DMS 273 (cell line): Measurements from ENCODE around the gene AAGAB.

Experiments
- DNase-seq: peaks from one replicate; lab custom pipeline; 2025; ENCODE audit not compliant: unreplicated experiment; lab: John Stamatoyannopoulos, UW

Gene AAGAB

GRCh38 chr15:67190326-67190725, 64.1 kb downstream of the AAGAB start:
- no peak for DNase-seq

- DNase-seq = no peak
These were observed 65.0 kb downstream of the AAGAB start for GRCh38 chr15:67189326-67190051.

- no peak for DNase-seq
These were observed 65.8 kb downstream of the AAGAB start for GRCh38 chr15:67188551-67189218.

- DNase-seq = no peak
These were observed 67.1 kb downstream of the AAGAB start for GRCh38 chr15:67187351-67187854.

GRCh38 chr15:67186688-67187087, 67.8 kb downstream of the AAGAB start:
- DNase-seq = no peak

GRCh38 chr15:67186226-67186649, 68.2 kb downstream of the AAGAB start:
- DNase-seq = no peak

GRCh38 chr15:67185621-67186225, 68.7 kb downstream of the AAGAB start:
- DNase-seq = peak; percentile 67

GRCh38 chr15:67185051-67185450, 69.4 kb downstream of the AAGAB start:
- DNase-seq = no peak

GRCh38 chr15:67184208-67184925, 70.1 kb downstream of the AAGAB start:
- no peak for DNase-seq

- DNase-seq = no peak
These were observed 70.9 kb downstream of the AAGAB start for GRCh38 chr15:67183443-67184169.

- DNase-seq = no peak
These were observed 73.2 kb downstream of the AAGAB start for GRCh38 chr15:67181221-67181639.

- no peak for DNase-seq
These were observed 73.8 kb downstream of the AAGAB start for GRCh38 chr15:67180514-67181191.

- DNase-seq = no peak
These were observed 74.4 kb downstream of the AAGAB start for GRCh38 chr15:67180035-67180434.

GRCh38 chr15:67179411-67179995, 75.0 kb downstream of the AAGAB start:
- DNase-seq = no peak

GRCh38 chr15:67178569-67179210, 75.8 kb downstream of the AAGAB start:
- DNase-seq = no peak

- DNase-seq = no peak
These were observed 76.7 kb downstream of the AAGAB start for GRCh38 chr15:67177752-67178151.

- peak; percentile 78 for DNase-seq
These were observed 78.1 kb downstream of the AAGAB start for GRCh38 chr15:67176195-67176971.

GRCh38 chr15:67175643-67176071, 78.8 kb downstream of the AAGAB start:
- no peak for DNase-seq
